ENCODE data around the gene RIN1. TPM values are rescaled to one million over a fixed set of nuclear protein-coding genes. Genes with fewer than 3 reads are reported as not detected.

RIN1 gene
- total and polyA plus RNA-seq, 2 of the 13 experiments (the other 11 are each of a cell fraction or from before 2014, with no cell fraction given) = 2.4 to 4.1 TPM

DNA sequence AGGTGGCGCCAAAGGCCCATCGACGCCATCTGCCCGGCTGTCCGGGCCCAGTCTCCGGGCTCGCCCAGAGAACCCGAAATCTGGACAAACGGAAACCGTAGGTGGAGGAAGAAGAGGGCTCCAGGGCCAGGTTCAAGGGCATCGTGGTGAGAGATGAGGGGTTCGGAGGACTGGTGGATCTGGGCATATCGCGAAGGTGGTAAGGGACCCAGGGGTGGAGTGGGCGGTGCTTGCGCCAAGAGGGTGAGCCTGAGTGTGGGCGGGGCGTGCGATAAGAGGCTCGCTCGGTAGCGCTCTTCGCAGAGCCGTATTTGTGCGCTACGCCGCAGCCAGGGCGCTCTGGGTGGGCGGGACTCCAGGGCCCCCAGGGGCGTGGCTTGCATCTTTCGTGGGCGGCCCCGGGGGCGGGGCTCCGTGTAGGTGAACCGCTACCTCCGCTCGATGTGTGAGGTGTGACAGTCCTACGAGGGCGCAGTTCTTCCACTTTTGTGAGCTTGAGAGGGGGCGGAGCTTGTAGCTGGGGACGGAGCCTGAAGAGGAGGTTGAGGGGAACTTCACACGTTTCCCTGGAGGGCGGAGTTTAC, 24.2 kb downstream of the RIN1 start (continued):
- TF ChIP-seq HNRNPH1 (optimal IDR thresholded peaks at IDR 0.05; ENCODE audit: low read depth, low read length) (no peak), ZNF883 (CRISPR knock-in tag; IDR thresholded peaks at IDR 0.05; ENCODE audit: not compliant biosample characterization) (no peak), ZFY (CRISPR knock-in tag; IDR thresholded peaks at IDR 0.05) (peak; percentile 56), ZNF331 (CRISPR knock-in tag; IDR thresholded peaks at IDR 0.05) (0 out of 2 replicates have a peak, but pooled peaks have one; percentile 16), ZFP82 (CRISPR knock-in tag; IDR thresholded peaks at IDR 0.05; ENCODE audit: borderline replicate concordance) (no peak), ZNF577 (CRISPR knock-in tag; IDR thresholded peaks at IDR 0.05; ENCODE audit: borderline replicate concordance, low read depth) (no peak), ARNT (IDR thresholded peaks at IDR 0.05) (no peak), ZC3H13 (CRISPR knock-in tag; IDR thresholded peaks at IDR 0.05) (no peak), BCL6 (CRISPR knock-in tag; IDR thresholded peaks at IDR 0.05) (peak; percentile 69), TAF15 (IDR thresholded peaks at IDR 0.05; ENCODE audit: low read depth, low read length, poor library complexity, severe bottlenecking) (no peak), HNRNPLL (IDR thresholded peaks at IDR 0.05; ENCODE audit: low read depth, low read length, poor library complexity, severe bottlenecking) (peak; percentile 94), ZBTB1 (CRISPR knock-in tag; IDR thresholded peaks at IDR 0.05; ENCODE audit: borderline replicate concordance) (no peak), ZBTB20 (CRISPR knock-in tag; IDR thresholded peaks at IDR 0.05; ENCODE audit: borderline replicate concordance, low read depth) (no peak), WIZ (CRISPR knock-in tag; IDR thresholded peaks at IDR 0.05) (peak; percentile 81), TCF7 (IDR thresholded peaks at IDR 0.05; ENCODE audit: low read depth) (no peak), ZNF720 (CRISPR knock-in tag; IDR thresholded peaks at IDR 0.05) (no peak), CEBPG (CRISPR knock-in tag; IDR thresholded peaks at IDR 0.05) (no peak), ETV5 (CRISPR knock-in tag; IDR thresholded peaks at IDR 0.05; ENCODE audit: borderline replicate concordance) (peak; percentile 37), TBP (CRISPR knock-in tag; IDR thresholded peaks at IDR 0.05) (no peak), KDM4B (CRISPR knock-in tag; IDR thresholded peaks at IDR 0.05) (no peak)
- TF ChIP-seq, protein P1, sequence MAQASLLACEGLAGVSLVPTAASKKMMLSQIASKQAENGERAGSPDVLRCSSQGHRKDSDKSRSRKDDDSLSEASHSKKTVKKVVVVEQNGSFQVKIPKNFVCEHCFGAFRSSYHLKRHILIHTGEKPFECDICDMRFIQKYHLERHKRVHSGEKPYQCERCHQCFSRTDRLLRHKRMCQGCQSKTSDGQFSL (CRISPR knock-in tag; IDR thresholded peaks at IDR 0.05) = no peak
- TF ChIP-seq, protein P2, sequence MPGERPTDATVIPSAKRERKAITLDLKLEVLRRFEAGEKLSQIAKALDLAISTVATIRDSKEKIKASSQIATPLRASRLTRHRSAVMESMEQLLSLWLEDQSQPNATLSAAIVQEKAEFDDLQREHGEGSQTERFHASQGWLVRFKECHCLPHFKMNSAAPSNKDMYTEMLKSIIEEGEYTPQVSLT (CRISPR knock-in tag; IDR thresholded peaks at IDR 0.05; ENCODE audit: borderline replicate concordance, low read depth) = 0 out of 2 replicates have a peak, but pooled peaks have one; percentile 25
- TF ChIP-seq, protein P3, sequence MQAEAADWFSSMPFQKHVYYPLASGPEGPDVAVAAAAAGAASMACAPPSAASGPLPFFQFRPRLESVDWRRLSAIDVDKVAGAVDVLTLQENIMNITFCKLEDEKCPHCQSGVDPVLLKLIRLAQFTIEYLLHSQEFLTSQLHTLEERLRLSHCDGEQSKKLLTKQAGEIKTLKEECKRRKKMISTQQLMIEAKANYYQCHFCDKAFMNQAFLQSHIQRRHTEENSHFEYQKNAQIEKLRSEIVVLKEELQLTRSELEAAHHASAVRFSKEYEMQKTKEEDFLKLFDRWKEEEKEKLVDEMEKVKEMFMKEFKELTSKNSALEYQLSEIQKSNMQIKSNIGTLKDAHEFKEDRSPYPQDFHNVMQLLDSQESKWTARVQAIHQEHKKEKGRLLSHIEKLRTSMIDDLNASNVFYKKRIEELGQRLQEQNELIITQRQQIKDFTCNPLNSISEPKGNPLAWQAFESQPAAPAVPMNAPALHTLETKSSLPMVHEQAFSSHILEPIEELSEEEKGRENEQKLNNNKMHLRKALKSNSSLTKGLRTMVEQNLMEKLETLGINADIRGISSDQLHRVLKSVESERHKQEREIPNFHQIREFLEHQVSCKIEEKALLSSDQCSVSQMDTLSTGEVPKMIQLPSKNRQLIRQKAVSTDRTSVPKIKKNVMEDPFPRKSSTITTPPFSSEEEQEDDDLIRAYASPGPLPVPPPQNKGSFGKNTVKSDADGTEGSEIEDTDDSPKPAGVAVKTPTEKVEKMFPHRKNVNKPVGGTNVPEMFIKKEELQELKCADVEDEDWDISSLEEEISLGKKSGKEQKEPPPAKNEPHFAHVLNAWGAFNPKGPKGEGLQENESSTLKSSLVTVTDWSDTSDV (CRISPR knock-in tag; IDR thresholded peaks at IDR 0.05) = no peak
- TF ChIP-seq, protein P4, sequence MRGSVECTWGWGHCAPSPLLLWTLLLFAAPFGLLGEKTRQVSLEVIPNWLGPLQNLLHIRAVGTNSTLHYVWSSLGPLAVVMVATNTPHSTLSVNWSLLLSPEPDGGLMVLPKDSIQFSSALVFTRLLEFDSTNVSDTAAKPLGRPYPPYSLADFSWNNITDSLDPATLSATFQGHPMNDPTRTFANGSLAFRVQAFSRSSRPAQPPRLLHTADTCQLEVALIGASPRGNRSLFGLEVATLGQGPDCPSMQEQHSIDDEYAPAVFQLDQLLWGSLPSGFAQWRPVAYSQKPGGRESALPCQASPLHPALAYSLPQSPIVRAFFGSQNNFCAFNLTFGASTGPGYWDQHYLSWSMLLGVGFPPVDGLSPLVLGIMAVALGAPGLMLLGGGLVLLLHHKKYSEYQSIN (CRISPR knock-in tag; IDR thresholded peaks at IDR 0.05; ENCODE audit: borderline replicate concordance) = no peak
- TF ChIP-seq, protein P5, sequence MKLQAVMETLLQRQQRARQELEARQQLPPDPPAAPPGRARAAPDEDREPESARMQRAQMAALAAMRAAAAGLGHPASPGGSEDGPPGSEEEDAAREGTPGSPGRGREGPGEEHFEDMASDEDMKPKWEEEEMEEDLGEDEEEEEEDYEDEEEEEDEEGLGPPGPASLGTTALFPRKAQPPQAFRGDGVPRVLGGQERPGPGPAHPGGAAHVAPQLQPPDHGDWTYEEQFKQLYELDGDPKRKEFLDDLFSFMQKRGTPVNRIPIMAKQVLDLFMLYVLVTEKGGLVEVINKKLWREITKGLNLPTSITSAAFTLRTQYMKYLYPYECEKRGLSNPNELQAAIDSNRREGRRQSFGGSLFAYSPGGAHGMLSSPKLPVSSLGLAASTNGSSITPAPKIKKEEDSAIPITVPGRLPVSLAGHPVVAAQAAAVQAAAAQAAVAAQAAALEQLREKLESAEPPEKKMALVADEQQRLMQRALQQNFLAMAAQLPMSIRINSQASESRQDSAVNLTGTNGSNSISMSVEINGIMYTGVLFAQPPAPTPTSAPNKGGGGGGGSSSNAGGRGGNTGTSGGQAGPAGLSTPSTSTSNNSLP (IDR thresholded peaks at IDR 0.05; ENCODE audit: low read depth, low read length) = no peak

Data from HepG2 (cell line).